Small intestine (tissue), 7 donors: ENCODE data around the gene PTPN4. TPM values are rescaled to one million over a fixed set of nuclear protein-coding genes. Genes with fewer than 3 reads are reported as not detected.

Source experiments
- DNase-seq, 2 donors: peaks; one replicate each; pipeline versions ENCODE4 v3.0.0 to v3.0.0-alpha.2; 2013
- FAIRE-seq: peaks from 2 replicates; lab custom pipeline; 2012; peaks lifted over from hg19 to GRCh38; lab: Jason Lieb, UNC
- H3K27ac ChIP-seq, 3 donors: one replicate each; pipeline ENCODE4 v1.5.1; 2013; ENCODE audit warnings: low read length in 2 of 3, mild to moderate bottlenecking in 2 of 3, control low read depth in 1 of 3, inconsistent platforms in 1 of 3, low read depth in 1 of 3, moderate library complexity in 1 of 3
- H3K27me3 ChIP-seq, 3 donors: one replicate each; pipeline ENCODE4 v1.6.1; 2013; ENCODE audit warnings: low read length in 3 of 3, inconsistent platforms in 1 of 3; ENCODE audit not compliant: control insufficient read depth in 3 of 3, insufficient read depth in 3 of 3
- H3K36me3 ChIP-seq, 3 donors: one replicate each; pipeline ENCODE4 v1.6.1; 2013; ENCODE audit warnings: low read length in 3 of 3, inconsistent platforms in 1 of 3, low read depth in 1 of 3, mild to moderate bottlenecking in 1 of 3, moderate library complexity in 1 of 3; ENCODE audit not compliant: control insufficient read depth in 3 of 3, insufficient read depth in 2 of 3
- H3K4me1 ChIP-seq, 3 donors: one replicate each; pipeline ENCODE4 v1.6.1; 2013; ENCODE audit warnings: low read length in 2 of 3, inconsistent platforms in 1 of 3, low read depth in 1 of 3, mild to moderate bottlenecking in 1 of 3, moderate library complexity in 1 of 3; ENCODE audit not compliant: control insufficient read depth in 3 of 3, insufficient read depth in 2 of 3
- H3K4me3 ChIP-seq, 3 donors: one replicate each; pipeline ENCODE4 v1.5.1; 2013; ENCODE audit warnings: low read length in 3 of 3, control low read depth in 1 of 3, inconsistent platforms in 1 of 3, low read depth in 1 of 3, mild to moderate bottlenecking in 1 of 3, moderate library complexity in 1 of 3
- H3K9me3 ChIP-seq, 2 donors: one replicate each; pipeline ENCODE4 v1.6.1; 2013; ENCODE audit warnings: low read depth in 1 of 2, low read length in 1 of 2; ENCODE audit not compliant: control insufficient read depth in 2 of 2, insufficient read depth in 1 of 2
- WGBS, 3 donors: extraction: QIAGEN DNeasy Blood & Tissue Kit; methylation state at CpG; one replicate each; pipeline ENCODE4 v1.1.7; 2013; 5-methylcytosine and 5-hydroxymethylcytosine counted together
- polyA plus RNA-seq, 4 donors: library from polyadenylated mRNA; stranded (reverse) in 3 of 4; unstranded in 1 of 4; fragments of 200-250 nt in 3 of 4; fragments of 120-200 nt in 1 of 4; gene quantifications; one replicate each; pipeline versions ENCODE4 v1.2.1 to v1.2.3, GENCODE V29; 2013
- donor health status: healthy with polysubstance abuse.
- donor health status: control.
- donor health status: control.
- donor health status: Bipolar disorder and iron deficiency.
- donor health status: healthy.

The PTPN4 gene
- polyA plus RNA-seq, 4 donors = 1.9 to 13.4 (median 6.0) TPM

DNA sequence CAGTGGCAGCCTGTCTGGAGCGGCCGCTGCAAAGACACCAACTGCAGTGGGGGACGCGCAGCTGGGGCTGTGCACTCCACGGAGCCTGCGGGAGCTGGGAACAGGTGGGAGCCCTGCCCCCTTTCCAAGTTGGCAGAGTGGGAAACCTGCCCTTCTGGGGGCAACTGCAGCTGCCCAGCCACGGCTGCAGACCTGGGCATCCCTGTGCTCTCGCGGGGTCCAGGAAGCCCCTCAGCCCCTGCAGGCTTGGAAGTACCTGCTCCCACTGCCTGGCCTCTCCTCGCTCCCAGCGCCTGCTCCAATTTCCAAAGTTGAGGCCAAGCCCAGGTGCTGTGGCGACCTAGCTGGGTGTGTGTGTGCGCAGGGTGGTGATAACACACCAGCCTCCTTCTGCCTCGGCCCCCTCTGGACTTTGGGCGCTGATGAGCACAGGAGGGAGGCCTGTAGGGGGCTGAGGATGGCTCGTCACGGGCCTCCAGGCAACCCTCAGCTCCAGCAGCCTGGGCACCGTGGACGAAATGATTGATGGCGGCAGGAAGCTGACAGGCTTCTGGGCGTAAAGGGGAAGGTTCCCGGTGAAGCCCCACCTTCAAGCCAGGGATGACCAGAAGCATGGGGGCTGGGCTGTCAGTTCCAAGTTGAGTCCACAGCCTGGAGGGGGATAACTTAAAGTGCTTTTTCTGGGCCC lies 76.9 kb downstream of the PTPN4 start:
- no peaks in the 10 kb centered on the region for H3K27me3 ChIP-seq
- no peak for FAIRE-seq
- H3K4me3 ChIP-seq = no peak overlapping the region
- peaks cover 0 to 8% (median 2%) of the 10 kb centered on the region in 3 donors for H3K36me3 ChIP-seq
- no peak for DNase-seq
- H3K27ac ChIP-seq = no peak overlapping the region
- H3K9me3 ChIP-seq = no peaks in the 10 kb centered on the region
- H3K4me1 ChIP-seq = no peaks in the 10 kb centered on the region
- 92 to 96% (median 93%) methylated on average over 21 to 22 of the region's 22 CpGs for WGBS, 3 donors

DNA sequence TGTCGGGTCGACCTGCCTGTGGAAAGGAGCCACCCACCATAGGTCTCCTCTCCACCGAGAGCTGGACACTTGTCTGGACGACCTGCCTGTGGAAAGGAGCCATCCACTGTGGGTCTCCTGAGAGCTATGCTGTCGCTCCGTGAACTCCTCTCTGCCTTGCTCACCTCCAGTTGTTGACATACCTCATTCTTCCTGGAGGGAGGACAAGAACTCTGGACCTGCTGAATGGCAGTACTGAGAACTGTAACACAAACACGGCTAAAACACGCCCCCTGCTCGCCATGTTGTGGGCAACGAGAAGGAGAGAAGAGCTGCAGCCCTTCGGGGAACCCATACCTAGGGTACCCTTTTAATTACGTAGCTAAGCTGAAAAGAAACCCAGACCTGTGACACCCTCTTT lies 77.6 kb downstream of the PTPN4 start:
- FAIRE-seq (no peak), DNase-seq (peak in 1 of 2 donors; percentile 9)
- Histone ChIP-seq H3K9me3 (no peaks in the 10 kb centered on the region), H3K4me1 (no peaks in the 10 kb centered on the region), H3K4me3 (no peak overlapping the region), H3K36me3 (peaks cover 0 to 8% (median 2%) of the 10 kb centered on the region in 3 donors), H3K27me3 (no peaks in the 10 kb centered on the region), H3K27ac (no peak overlapping the region)
- 82 to 86% (median 86%) methylated on average over 12 of the region's 12 CpGs for WGBS, 3 donors

DNA sequence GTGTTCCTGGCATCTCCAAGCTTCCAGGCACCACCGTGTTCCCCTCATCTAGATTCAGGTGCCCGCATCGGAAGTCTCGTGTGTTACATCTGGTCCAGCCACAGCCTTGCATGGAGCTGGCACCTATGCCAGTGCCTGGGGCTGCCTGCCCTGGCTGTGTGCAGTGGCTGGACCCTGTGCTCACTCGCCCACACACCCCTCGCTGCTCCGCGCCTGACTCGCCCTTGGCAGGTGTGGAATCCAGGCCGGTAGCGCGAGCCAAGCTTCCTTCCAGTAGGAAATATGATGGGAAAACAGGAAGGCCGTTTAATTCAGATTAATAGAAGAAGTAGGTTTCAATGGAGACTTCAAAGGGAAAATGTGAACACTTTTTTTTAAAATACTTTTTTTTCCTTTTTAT lies 78.0 kb downstream of the PTPN4 start:
- DNase-seq = no peak
- Histone ChIP-seq H3K9me3 (no peaks in the 10 kb centered on the region), H3K27ac (no peak overlapping the region)

DNA sequence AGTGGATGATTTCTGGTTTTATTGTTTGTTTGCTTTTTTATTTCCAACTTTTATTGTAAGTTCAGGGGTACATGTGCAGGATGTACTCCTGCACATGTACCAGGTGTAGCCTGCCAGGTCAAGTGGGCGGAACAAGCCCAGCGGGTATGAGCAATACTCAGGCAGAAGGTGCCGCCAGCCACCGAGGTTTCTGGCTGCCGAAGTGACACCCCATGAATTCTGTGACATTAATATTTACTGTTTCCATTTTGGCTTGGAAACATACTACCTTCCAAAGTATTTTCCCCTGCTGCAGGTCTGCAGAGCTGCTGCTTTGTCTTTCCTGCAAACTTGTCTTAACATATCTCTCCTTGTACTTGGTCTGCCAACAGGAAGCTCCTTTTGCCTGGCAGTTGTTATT lies 78.5 kb downstream of the PTPN4 start:
- no peak overlapping the region for H3K4me3 ChIP-seq
- H3K27ac ChIP-seq = no peak overlapping the region
- H3K27me3 ChIP-seq = no peaks in the 10 kb centered on the region
- FAIRE-seq = no peak
- no peaks in the 10 kb centered on the region for H3K4me1 ChIP-seq
- H3K36me3 ChIP-seq = peaks cover 0 to 8% (median 2%) of the 10 kb centered on the region in 3 donors
- no peaks in the 10 kb centered on the region for H3K9me3 ChIP-seq
- WGBS, 3 donors = 44 to 66% (median 61%) methylated on average over 5 of the region's 5 CpGs
- peak in 1 of 2 donors; percentile 21 for DNase-seq

More for the DNA sequence above, 78.0 kb downstream of the PTPN4 start:
- 61 to 87% (median 66%) methylated on average over 13 of the region's 13 CpGs for WGBS, 3 donors
- Histone ChIP-seq H3K4me1 (no peaks in the 10 kb centered on the region), H3K36me3 (peaks cover 0 to 8% (median 2%) of the 10 kb centered on the region in 3 donors), H3K27me3 (no peaks in the 10 kb centered on the region), H3K4me3 (no peak overlapping the region)
- FAIRE-seq = no peak

DNA sequence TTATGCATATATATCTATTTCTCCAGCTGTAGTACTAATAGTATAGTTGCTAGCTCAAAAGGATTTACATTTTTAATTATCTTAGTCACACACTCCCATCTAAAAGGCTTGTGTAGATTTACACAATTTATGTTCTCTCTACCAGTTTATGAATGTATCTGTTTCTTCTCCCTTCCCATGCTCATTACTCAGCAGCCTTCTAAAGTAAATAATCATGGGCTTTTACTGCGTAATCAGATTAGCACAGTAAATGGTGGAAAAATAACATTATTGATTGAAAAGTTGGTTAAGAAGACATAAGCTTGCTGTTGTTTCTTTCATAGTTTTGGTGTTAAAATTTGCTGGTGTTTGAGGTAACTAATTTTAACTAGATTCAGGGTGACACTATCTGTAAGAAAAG lies 81.8 kb downstream of the PTPN4 start:
- FAIRE-seq (no peak), DNase-seq (no peak)
- WGBS, 3 donors = 78 to 91% (median 81%) methylated on average over 1 of the region's 1 CpG
- Histone ChIP-seq H3K27ac (no peak overlapping the region), H3K9me3 (no peaks in the 10 kb centered on the region), H3K27me3 (no peaks in the 10 kb centered on the region), H3K4me3 (no peak overlapping the region), H3K4me1 (no peaks in the 10 kb centered on the region), H3K36me3 (peaks cover 0 to 8% (median 0%) of the 10 kb centered on the region in 3 donors)

DNA sequence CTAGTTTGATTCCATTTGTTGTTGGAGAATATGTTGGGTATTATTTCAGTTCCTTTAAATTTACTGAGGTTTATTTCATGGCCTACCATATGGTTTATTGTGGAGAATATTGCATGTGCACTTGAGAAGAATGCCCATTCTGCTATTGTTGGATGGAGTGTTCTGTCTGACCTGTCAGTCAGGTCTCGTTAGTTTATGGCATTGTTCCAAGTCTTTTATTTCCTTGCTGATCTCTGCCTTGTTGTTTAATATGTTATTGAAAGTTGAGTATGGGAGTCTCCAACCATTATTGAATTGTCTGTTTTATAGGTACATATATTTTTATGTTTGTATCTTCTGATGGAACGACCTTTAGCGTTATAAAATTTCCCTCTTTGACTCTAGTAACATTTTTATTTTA lies 86.3 kb downstream of the PTPN4 start:
- 70 to 85% (median 85%) methylated on average over 3 of the region's 3 CpGs for WGBS, 3 donors
- H3K4me3 ChIP-seq = no peak overlapping the region
- no peak overlapping the region for H3K27ac ChIP-seq
- H3K27me3 ChIP-seq = no peaks in the 10 kb centered on the region
- no peaks in the 10 kb centered on the region for H3K4me1 ChIP-seq
- no peaks in the 10 kb centered on the region for H3K36me3 ChIP-seq
- FAIRE-seq = no peak
- peaks cover 0 to 12% of the 10 kb centered on the region in 2 donors for H3K9me3 ChIP-seq
- DNase-seq = peak in 1 of 2 donors; percentile 11

DNA sequence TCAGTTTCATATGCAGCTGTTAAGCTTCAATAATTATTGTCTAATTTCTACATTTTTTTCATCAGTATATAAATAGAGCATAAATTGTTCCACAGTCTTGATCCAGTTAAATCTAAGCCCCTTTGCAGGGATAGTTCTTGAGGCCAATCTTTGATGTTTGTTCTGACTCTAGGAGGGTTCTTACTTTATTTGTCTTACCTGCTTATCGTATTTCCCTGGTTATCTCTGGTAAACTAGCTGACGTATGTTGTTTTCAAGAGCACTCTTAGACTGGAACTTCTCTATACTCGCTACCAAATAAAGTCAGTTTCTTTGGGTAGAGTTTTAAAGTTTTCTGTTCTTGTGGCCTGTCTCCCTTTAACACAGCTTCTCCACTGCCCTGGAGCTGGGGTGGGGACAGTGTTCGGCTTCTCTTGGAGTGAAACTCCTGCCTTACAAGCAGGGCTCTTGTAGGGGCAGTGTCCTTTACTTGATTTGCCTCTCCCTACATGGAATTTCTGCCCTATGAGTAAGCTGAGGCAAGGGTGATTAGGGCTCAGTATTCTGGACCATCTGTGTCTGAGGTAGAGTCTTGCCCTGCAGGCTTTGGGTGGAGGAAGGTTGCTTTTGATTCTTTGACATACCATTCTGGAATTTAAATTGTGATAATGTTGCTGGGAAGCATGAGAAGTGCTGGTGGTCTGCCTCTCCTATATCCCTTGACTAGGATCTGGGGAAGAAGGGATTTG lies 90.3 kb downstream of the PTPN4 start:
- 95 to 100% (median 97%) methylated on average over 4 of the region's 4 CpGs for WGBS, 3 donors
- no peak overlapping the region for H3K27ac ChIP-seq
- H3K36me3 ChIP-seq = peaks cover 0 to 6% (median 4%) of the 10 kb centered on the region in 3 donors
- FAIRE-seq = no peak
- no peak overlapping the region for H3K4me3 ChIP-seq
- H3K27me3 ChIP-seq = no peaks in the 10 kb centered on the region
- H3K4me1 ChIP-seq = no peaks in the 10 kb centered on the region
- H3K9me3 ChIP-seq = peaks cover 2 to 35% of the 10 kb centered on the region in 2 donors
- DNase-seq = no peak

DNA sequence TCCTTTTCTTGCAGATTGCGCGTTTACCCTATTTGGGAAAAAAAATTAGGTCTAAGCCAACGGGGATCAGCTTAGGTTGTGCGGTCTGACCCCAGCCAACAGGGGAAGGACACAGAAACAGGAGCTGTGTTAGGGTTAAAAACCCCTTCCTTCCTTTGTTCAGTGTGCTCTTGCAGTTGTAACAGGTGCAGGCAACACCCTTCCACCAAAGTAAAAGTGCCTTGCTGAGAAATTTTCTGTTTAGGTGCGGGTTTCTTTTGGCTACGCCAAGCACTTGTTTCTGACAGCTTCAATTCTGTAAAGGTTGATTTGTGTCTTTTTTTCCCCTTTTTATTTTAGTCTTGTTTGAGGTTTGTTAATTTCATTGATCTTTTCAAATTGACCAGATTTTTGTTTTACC lies 92.5 kb downstream of the PTPN4 start:
- no peaks in the 10 kb centered on the region for H3K27me3 ChIP-seq
- H3K4me3 ChIP-seq = no peak overlapping the region
- H3K36me3 ChIP-seq = peaks cover 0 to 6% (median 4%) of the 10 kb centered on the region in 3 donors
- peaks cover 2 to 38% of the 10 kb centered on the region in 2 donors for H3K9me3 ChIP-seq
- DNase-seq (no peak), FAIRE-seq (no peak)
- H3K4me1 ChIP-seq = peaks cover 0 to 3% (median 0%) of the 10 kb centered on the region in 3 donors
- 96 to 99% (median 98%) methylated on average over 6 of the region's 6 CpGs for WGBS, 3 donors
- H3K27ac ChIP-seq = no peak overlapping the region
